IMR-90 (cell line): ENCODE results near the gene PIAS1. TPM values are rescaled to one million over a fixed set of nuclear protein-coding genes. Genes with fewer than 3 reads are reported as not detected.

Experiments
- ATAC-seq: fragments of 200-7000 bp; cut with Tn5 transposase; 2 replicates; pipeline ENCODE4 v1.9.1; 2020; ENCODE audit warnings: low read depth, mild to moderate bottlenecking, moderate library complexity
- BruUV-seq: library from RNA; stranded (reverse); fragments of 400-500 nt; replicated peaks from 2 replicates; lab custom pipeline; 2021; lab: Mats Ljungman, UMichigan
- CTCF ChIA-PET: fragments of 300-600 bp; formaldehyde crosslinking; extraction: SDS; loops from one replicate; lab custom pipeline; 2021; ENCODE audit warnings: antibody characterized with exemption; lab: Yijun Ruan, JAX
- POLR2A ChIA-PET: fragments of 300-600 bp; sonication (Branson Sonifier 250); formaldehyde crosslinking; loops from one replicate; lab custom pipeline; 2022; ENCODE audit warnings: antibody characterized with exemption; ENCODE audit not compliant: unreplicated experiment; lab: Charles Lee
- DNase-seq: peaks from one replicate; pipeline ENCODE4 v3.0.0; 2013
- H2AFZ ChIP-seq: replicated peaks from 2 replicates; pipeline ENCODE3; 2013; ENCODE audit warnings: low read length, mild to moderate bottlenecking; ENCODE audit not compliant: poor library complexity
- H2AK5ac ChIP-seq: 2 replicates; pipeline ENCODE4 v1.6.1; 2013; ENCODE audit warnings: low read depth, low read length, inconsistent platforms
- H2AK9ac ChIP-seq: replicated peaks from 2 replicates; pipeline ENCODE3; 2013; ENCODE audit warnings: mild to moderate bottlenecking, low read depth, low read length, moderate library complexity; ENCODE audit not compliant: poor library complexity
- H2BK120ac ChIP-seq: 2 replicates; pipeline ENCODE4 v1.6.1; 2013; ENCODE audit warnings: low read depth, low read length, inconsistent platforms
- H2BK15ac ChIP-seq: 3 replicates; pipeline ENCODE4 v1.6.1; 2013; ENCODE audit warnings: low read depth, low read length, inconsistent platforms
- H2BK20ac ChIP-seq: 2 replicates; pipeline ENCODE4 v1.6.1; 2013; ENCODE audit warnings: low read depth, mild to moderate bottlenecking, inconsistent platforms, low read length, moderate library complexity
- H2BK5ac ChIP-seq: 2 replicates; pipeline ENCODE4 v1.6.1; 2013; ENCODE audit warnings: mild to moderate bottlenecking, low read depth, low read length, inconsistent platforms; ENCODE audit not compliant: poor library complexity, severe bottlenecking
- H3K14ac ChIP-seq: replicated peaks from 2 replicates; pipeline ENCODE4 v1.6.1; 2013; ENCODE audit warnings: low read depth, low read length, inconsistent platforms
- H3K18ac ChIP-seq: 2 replicates; pipeline ENCODE4 v1.6.1; 2013; ENCODE audit warnings: low read depth, low read length, control low read depth
- H3K23ac ChIP-seq: 2 replicates; pipeline ENCODE4 v1.6.1; 2013; ENCODE audit warnings: low read depth, low read length, inconsistent platforms
- H3K27ac ChIP-seq: 2 replicates; pipeline ENCODE4 v1.5.1; 2013; ENCODE audit warnings: mild to moderate bottlenecking, control low read depth, low read length; ENCODE audit not compliant: insufficient read depth
- H3K27me3 ChIP-seq: 2 replicates; pipeline ENCODE4 v1.6.1; 2013; ENCODE audit warnings: low read length; ENCODE audit not compliant: control insufficient read depth, insufficient read depth
- H3K36me3 ChIP-seq: 2 replicates; pipeline ENCODE4 v1.6.1; 2013; ENCODE audit warnings: low read length, mixed read lengths; ENCODE audit not compliant: control insufficient read depth, insufficient read depth
- H3K4ac ChIP-seq: 2 replicates; pipeline ENCODE4 v1.6.1; 2013; ENCODE audit warnings: low read depth, low read length, inconsistent platforms
- H3K4me1 ChIP-seq: 2 replicates; pipeline ENCODE4 v1.6.1; 2013; ENCODE audit warnings: low read length, mixed read lengths; ENCODE audit not compliant: control insufficient read depth, insufficient read depth
- H3K4me2 ChIP-seq: 2 replicates; pipeline ENCODE4 v1.6.1; 2013; ENCODE audit warnings: low read depth, mild to moderate bottlenecking, control low read depth, low read length, moderate library complexity
- H3K4me3 ChIP-seq: 2 replicates; pipeline ENCODE4 v1.5.1; 2013; ENCODE audit warnings: low read depth, mild to moderate bottlenecking, control low read depth, low read length, moderate library complexity; ENCODE audit not compliant: insufficient read depth
- H3K56ac ChIP-seq: 2 replicates; pipeline ENCODE4 v1.6.1; 2013; ENCODE audit warnings: low read length, inconsistent platforms; ENCODE audit not compliant: insufficient read depth; ENCODE audit errors: extremely low read depth
- H3K79me1 ChIP-seq, 2 experiments: 2 replicates each; pipeline ENCODE4 v1.6.1; 2013; ENCODE audit warnings: low read length in 2 of 2, inconsistent platforms in 1 of 2, low read depth in 1 of 2
- H3K9ac ChIP-seq: 2 replicates; pipeline ENCODE4 v1.6.1; 2013; ENCODE audit warnings: low read depth, low read length, control low read depth
- H3K9me1 ChIP-seq: 2 replicates; pipeline ENCODE4 v1.6.1; 2013; ENCODE audit warnings: low read length, inconsistent platforms; ENCODE audit not compliant: insufficient read depth
- H3K9me3 ChIP-seq: 2 replicates; pipeline ENCODE4 v1.6.1; 2013; ENCODE audit warnings: low read length; ENCODE audit not compliant: control insufficient read depth, insufficient read depth
- H4K20me1 ChIP-seq: 2 replicates; pipeline ENCODE4 v1.6.1; 2013; ENCODE audit warnings: low read length, inconsistent platforms; ENCODE audit not compliant: insufficient read depth
- H4K5ac ChIP-seq: 2 replicates; pipeline ENCODE4 v1.6.1; 2013; ENCODE audit warnings: mild to moderate bottlenecking, low read depth, low read length, control low read depth
- H4K8ac ChIP-seq, 2 experiments: 2 replicates each; pipeline ENCODE4 v1.6.1; 2013; ENCODE audit warnings: low read depth in 2 of 2, low read length in 2 of 2, control low read depth in 1 of 2, inconsistent platforms in 1 of 2
- H4K91ac ChIP-seq: 2 replicates; pipeline ENCODE4 v1.6.1; 2013; ENCODE audit warnings: low read depth, low read length, inconsistent platforms; ENCODE audit not compliant: insufficient read depth
- BHLHE40 ChIP-seq: fragments of 150-350 bp; IDR thresholded peaks from 2 replicates; pipeline ENCODE4 v1.6.1; 2016; ENCODE audit warnings: mild to moderate bottlenecking, low read depth, low read length
- CEBPB ChIP-seq: IDR thresholded peaks from 2 replicates; pipeline ENCODE4 v1.6.1; 2012; ENCODE audit warnings: low read depth, low read length, improper control_type of control experiment
- CTCF ChIP-seq: conservative IDR thresholded peaks from 2 replicates; pipeline ENCODE4 v1.5.1; 2012; ENCODE audit warnings: mild to moderate bottlenecking, low read depth, low read length, improper control_type of control experiment
- FOS ChIP-seq: fragments of 150-350 bp; IDR thresholded peaks from 2 replicates; pipeline ENCODE4 v1.6.1; 2016; ENCODE audit warnings: low read depth, low read length
- MAFK ChIP-seq: IDR thresholded peaks from 2 replicates; pipeline ENCODE4 v1.6.1; 2012; ENCODE audit warnings: low read depth, low read length, improper control_type of control experiment
- RFX5 ChIP-seq: IDR thresholded peaks from 2 replicates; pipeline ENCODE4 v1.8.0; 2012; ENCODE audit warnings: low read depth, mild to moderate bottlenecking, low read length, moderate library complexity
- WGBS, 2 experiments: methylation state at CpG; one replicate each; pipeline versions ENCODE4 v1.1.5 to v1.1.7; 2013; ENCODE audit warnings: missing lambda C conversion rate in 2 of 2; ENCODE audit not compliant: insufficient read length in 1 of 2; ENCODE audit errors: extremely low coverage in 2 of 2; 5-methylcytosine and 5-hydroxymethylcytosine counted together
- dilution Hi-C: fragments of 300-500 bp; cut with HindIII; formaldehyde crosslinking; loops from one replicate; pipeline ENCODE4 v1.14.3; 2018; ENCODE audit warnings: low sequenced_read_pairs; ENCODE audit not compliant: unreplicated experiment
- in situ Hi-C: fragments of 300-500 bp; cut with MboI; formaldehyde crosslinking; loops from 3 replicates; pipeline ENCODE4 v1.14.3; 2019; ENCODE audit warnings: low sequenced_read_pairs, inconsistent platforms, mixed read lengths
- intact Hi-C: fragments of 100-400 bp; cut with micrococcal nuclease; formaldehyde crosslinking; loops from 2 replicates; pipeline ENCODE4 v1.10.0; 2022
- polyA plus RNA-seq, 3 experiments: library from polyadenylated mRNA; depleted of rRNA; stranded (reverse); fragments of >200 nt; gene quantifications; 2 replicates each; pipeline ENCODE4 v1.2.3, GENCODE V29; 2012; ENCODE audit warnings: low replicate concordance in 1 of 3
- total RNA-seq: library from RNA; depleted of rRNA; stranded (reverse); fragments of >200 nt; gene quantifications from 2 replicates; pipeline ENCODE4 v1.2.3, GENCODE V29; 2012

Gene PIAS1
- total and polyA plus RNA-seq, 2 of the 4 experiments (the other 2 are of a cell fraction), result 20.0 to 63.6 TPM

GRCh38 chr15:68047826-68048225 lies 6.3 kb upstream of the PIAS1 start:
- H3K27ac ChIP-seq, result no peak overlapping the region
- H4K91ac ChIP-seq, result no peak overlapping the region
- no peak overlapping the region for H3K18ac ChIP-seq
- no peak overlapping the region for H2AK9ac ChIP-seq
- no peak overlapping the region for H3K23ac ChIP-seq
- in situ Hi-C loops, result no loop called here
- H3K56ac ChIP-seq, result no peak overlapping the region
- no peak overlapping the region for H4K8ac ChIP-seq
- no peak overlapping the region for H3K14ac ChIP-seq
- no peaks in the 10 kb centered on the region for H3K4me1 ChIP-seq
- intact Hi-C loops, result no loop called here
- peaks cover 5% of the 10 kb centered on the region for H3K27me3 ChIP-seq
- H2BK120ac ChIP-seq, result no peak overlapping the region
- H2AK5ac ChIP-seq, result no peak overlapping the region
- BruUV-seq, result no TSS peak
- H2AFZ ChIP-seq, result no peak overlapping the region
- H3K4me2 ChIP-seq, result no peak overlapping the region
- dilution Hi-C loops, result no loop called here
- no peaks in the 10 kb centered on the region for H3K79me1 ChIP-seq
- no peak overlapping the region for H3K4ac ChIP-seq
- H2BK15ac ChIP-seq, result no peak overlapping the region
- DNase-seq (no peak), ATAC-seq (no peak)
- H2BK20ac ChIP-seq, result no peak overlapping the region
- no peak overlapping the region for H2BK5ac ChIP-seq
- ChIA-PET POLR2A (no interaction called here), CTCF (no interaction called here)
- no peaks in the 10 kb centered on the region for H4K20me1 ChIP-seq
- no peak overlapping the region for H4K5ac ChIP-seq
- H3K9me3 ChIP-seq, result peaks cover 10% of the 10 kb centered on the region
- no peaks in the 10 kb centered on the region for H3K9me1 ChIP-seq
- H3K36me3 ChIP-seq, result no peaks in the 10 kb centered on the region
- no peak overlapping the region for H3K9ac ChIP-seq
- WGBS, 2 experiments, result 80% methylated on average over 1 of the region's 3 CpGs; no CpG with 5 or more reads in 1 of the 2 experiments
- H3K4me3 ChIP-seq, result no peak overlapping the region
- TF ChIP-seq BHLHE40, result no peak
- no peak for TF ChIP-seq CEBPB
- TF ChIP-seq CTCF, result no peak
- no peak for TF ChIP-seq RFX5
- TF ChIP-seq MAFK, result no peak
- TF ChIP-seq FOS, result no peak
